ENCODE data around the gene TNXB.

The TNXB gene

GRCh38 chr6:32127409-32127716 is 18.2 kb upstream of the TNXB start:
- Mint-ChIP-seq H3K4me3 (peak overlapping the region; percentile 99), H3K27me3 (no peaks in the 10 kb centered on the region), H3K4me1 (peaks cover 53% of the 10 kb centered on the region), H3K9me3 (no peaks in the 10 kb centered on the region), H3K27ac (peak overlapping the region; percentile 90), H3K36me3 (peaks cover 9% of the 10 kb centered on the region)

GRCh38 chr6:32126880-32127279 is 17.7 kb upstream of the TNXB start:
- peak overlapping the region; percentile 90 for H3K27ac Mint-ChIP-seq
- peak overlapping the region; percentile 99 for H3K4me3 Mint-ChIP-seq
- H3K27me3 Mint-ChIP-seq = no peaks in the 10 kb centered on the region
- H3K36me3 Mint-ChIP-seq = peaks cover 14% of the 10 kb centered on the region
- H3K4me1 Mint-ChIP-seq = peaks cover 53% of the 10 kb centered on the region
- no peaks in the 10 kb centered on the region for H3K9me3 Mint-ChIP-seq

- peaks cover 14% of the 10 kb centered on the region for H3K36me3 Mint-ChIP-seq
- no peak overlapping the region for H3K27ac Mint-ChIP-seq
- no peak overlapping the region for H3K4me3 Mint-ChIP-seq
- H3K27me3 Mint-ChIP-seq = no peaks in the 10 kb centered on the region
- H3K9me3 Mint-ChIP-seq = no peaks in the 10 kb centered on the region
- H3K4me1 Mint-ChIP-seq = peaks cover 49% of the 10 kb centered on the region
Observed at GRCh38 chr6:32123681-32124080, 14.5 kb upstream of the TNXB start.

- H3K36me3 Mint-ChIP-seq = peaks cover 13% of the 10 kb centered on the region
- no peak overlapping the region for H3K27ac Mint-ChIP-seq
- H3K9me3 Mint-ChIP-seq = no peaks in the 10 kb centered on the region
- no peak overlapping the region for H3K4me3 Mint-ChIP-seq
- H3K4me1 Mint-ChIP-seq = peaks cover 25% of the 10 kb centered on the region
- no peaks in the 10 kb centered on the region for H3K27me3 Mint-ChIP-seq
Observed at GRCh38 chr6:32120573-32121059, 11.5 kb upstream of the TNXB start.

GRCh38 chr6:32118782-32119628 is 9.9 kb upstream of the TNXB start:
- no peak overlapping the region for H3K27ac Mint-ChIP-seq
- H3K4me3 Mint-ChIP-seq = no peak overlapping the region
- H3K36me3 Mint-ChIP-seq = peaks cover 9% of the 10 kb centered on the region

GRCh38 chr6:32117461-32117860 is 8.3 kb upstream of the TNXB start:
- Mint-ChIP-seq H3K4me3 (no peak overlapping the region), H3K27ac (no peak overlapping the region), H3K27me3 (no peaks in the 10 kb centered on the region), H3K36me3 (peaks cover 6% of the 10 kb centered on the region), H3K4me1 (peaks cover 12% of the 10 kb centered on the region), H3K9me3 (no peaks in the 10 kb centered on the region)

More at GRCh38 chr6:32118782-32119628, 9.9 kb upstream of the TNXB start:
- Mint-ChIP-seq H3K9me3 (no peaks in the 10 kb centered on the region), H3K27me3 (no peaks in the 10 kb centered on the region), H3K4me1 (peaks cover 19% of the 10 kb centered on the region)

- peaks cover 2% of the 10 kb centered on the region for H3K36me3 Mint-ChIP-seq
- H3K4me3 Mint-ChIP-seq = no peak overlapping the region
- H3K27ac Mint-ChIP-seq = no peak overlapping the region
- H3K27me3 Mint-ChIP-seq = no peaks in the 10 kb centered on the region
- H3K9me3 Mint-ChIP-seq = no peaks in the 10 kb centered on the region
- H3K4me1 Mint-ChIP-seq = peaks cover 12% of the 10 kb centered on the region
Observed at GRCh38 chr6:32116674-32117073, 7.5 kb upstream of the TNXB start.

- no peak overlapping the region for H3K27ac Mint-ChIP-seq
- H3K27me3 Mint-ChIP-seq = no peaks in the 10 kb centered on the region
- H3K36me3 Mint-ChIP-seq = peaks cover 2% of the 10 kb centered on the region
- peaks cover 12% of the 10 kb centered on the region for H3K4me1 Mint-ChIP-seq
- no peak overlapping the region for H3K4me3 Mint-ChIP-seq
- no peaks in the 10 kb centered on the region for H3K9me3 Mint-ChIP-seq
Observed at GRCh38 chr6:32115623-32116022, 6.5 kb upstream of the TNXB start.

GRCh38 chr6:32114796-32115195 is 5.7 kb upstream of the TNXB start:
- Mint-ChIP-seq H3K4me1 (peaks cover 16% of the 10 kb centered on the region), H3K9me3 (no peaks in the 10 kb centered on the region), H3K27ac (no peak overlapping the region), H3K4me3 (no peak overlapping the region), H3K27me3 (no peaks in the 10 kb centered on the region), H3K36me3 (peaks cover 2% of the 10 kb centered on the region)

- Mint-ChIP-seq H3K36me3 (peaks cover 2% of the 10 kb centered on the region), H3K27me3 (no peaks in the 10 kb centered on the region), H3K27ac (peak overlapping the region; percentile 69), H3K4me1 (peaks cover 17% of the 10 kb centered on the region), H3K4me3 (no peak overlapping the region), H3K9me3 (no peaks in the 10 kb centered on the region)
Observed at GRCh38 chr6:32113386-32114352, 4.5 kb upstream of the TNXB start.

- no peaks in the 10 kb centered on the region for H3K9me3 Mint-ChIP-seq
- peaks cover 26% of the 10 kb centered on the region for H3K4me1 Mint-ChIP-seq
- H3K27me3 Mint-ChIP-seq = no peaks in the 10 kb centered on the region
- H3K27ac Mint-ChIP-seq = no peak overlapping the region
- no peaks in the 10 kb centered on the region for H3K36me3 Mint-ChIP-seq
- no peak overlapping the region for H3K4me3 Mint-ChIP-seq
Observed at GRCh38 chr6:32112431-32112980, 3.4 kb upstream of the TNXB start.

- Mint-ChIP-seq H3K27me3 (no peaks in the 10 kb centered on the region), H3K36me3 (no peaks in the 10 kb centered on the region), H3K4me1 (peaks cover 36% of the 10 kb centered on the region), H3K4me3 (no peak overlapping the region), H3K9me3 (no peaks in the 10 kb centered on the region), H3K27ac (peak overlapping the region; percentile 62)
Observed at GRCh38 chr6:32111424-32112066, 2.4 kb upstream of the TNXB start.

- no peaks in the 10 kb centered on the region for H3K36me3 Mint-ChIP-seq
- no peaks in the 10 kb centered on the region for H3K9me3 Mint-ChIP-seq
- H3K4me3 Mint-ChIP-seq = no peak overlapping the region
- peak overlapping the region; percentile 30 for H3K27ac Mint-ChIP-seq
- H3K4me1 Mint-ChIP-seq = peaks cover 36% of the 10 kb centered on the region
- no peaks in the 10 kb centered on the region for H3K27me3 Mint-ChIP-seq
Observed at GRCh38 chr6:32110632-32111031, 1.5 kb upstream of the TNXB start.

- no peak overlapping the region for H3K27ac Mint-ChIP-seq
- H3K4me3 Mint-ChIP-seq = no peak overlapping the region
- H3K36me3 Mint-ChIP-seq = no peaks in the 10 kb centered on the region
- peaks cover 36% of the 10 kb centered on the region for H3K4me1 Mint-ChIP-seq
- H3K9me3 Mint-ChIP-seq = no peaks in the 10 kb centered on the region
- H3K27me3 Mint-ChIP-seq = no peaks in the 10 kb centered on the region
Observed at GRCh38 chr6:32109765-32110160, 625 bp upstream of the TNXB start.

GRCh38 chr6:32108727-32109113 is 418 bp downstream of the TNXB start:
- Mint-ChIP-seq H3K27ac (peak overlapping the region; percentile 32), H3K9me3 (no peaks in the 10 kb centered on the region), H3K4me1 (peaks cover 36% of the 10 kb centered on the region), H3K36me3 (no peaks in the 10 kb centered on the region), H3K27me3 (no peaks in the 10 kb centered on the region), H3K4me3 (peak overlapping the region; percentile 56)
